OCI-LY1 (cell line): ENCODE data around the gene NRDC.

Source experiments
- H2AFZ ChIP-seq: fragments of 200-600 bp; sonication (generic), shearing (Covaris generic); 2 replicates; pipeline ENCODE4 v1.6.0; 2014; ENCODE audit warnings: antibody characterized with exemption, mild to moderate bottlenecking, low read length
- H3F3A ChIP-seq: fragments of 200-600 bp; sonication (generic), shearing (Covaris generic); 2 replicates; pipeline ENCODE4 v1.6.0; 2014; ENCODE audit warnings: mild to moderate bottlenecking, antibody characterized with exemption, low read length, moderate library complexity; ENCODE audit not compliant: insufficient read depth
- H3K27ac ChIP-seq: fragments of 200-600 bp; sonication (generic); 2 replicates; pipeline ENCODE4 v1.5.1; 2014; ENCODE audit warnings: low read length, mixed run types, mild to moderate bottlenecking, low read depth; ENCODE audit not compliant: poor library complexity, severe bottlenecking
- H3K27me3 ChIP-seq: fragments of 200-600 bp; sonication (generic); 2 replicates; pipeline ENCODE4 v1.6.0; 2014; ENCODE audit warnings: antibody characterized with exemption, mild to moderate bottlenecking, low read length, moderate library complexity; ENCODE audit not compliant: insufficient read depth
- H3K36me3 ChIP-seq: fragments of 200-600 bp; sonication (generic); 2 replicates; pipeline ENCODE4 v1.6.1; 2014; ENCODE audit warnings: mild to moderate bottlenecking, antibody characterized with exemption, low read length, moderate library complexity, mixed read lengths; ENCODE audit not compliant: insufficient read depth
- H3K4me1 ChIP-seq: fragments of 200-600 bp; sonication (generic); 2 replicates; pipeline ENCODE4 v1.5.1; 2014; ENCODE audit warnings: mild to moderate bottlenecking, low read length, moderate library complexity; ENCODE audit not compliant: insufficient read depth, severe bottlenecking
- H3K4me2 ChIP-seq: fragments of 200-600 bp; sonication (generic), shearing (Covaris generic); 2 replicates; pipeline ENCODE4 v1.6.1; 2014; ENCODE audit warnings: low read length
- H3K4me3 ChIP-seq: fragments of 200-600 bp; sonication (generic); 2 replicates; pipeline ENCODE4 v1.5.1; 2014; ENCODE audit warnings: low read length, low read depth, mild to moderate bottlenecking, mixed read lengths; ENCODE audit not compliant: poor library complexity, severe bottlenecking
- H3K79me2 ChIP-seq: fragments of 200-600 bp; shearing (Covaris generic); 2 replicates; pipeline ENCODE4 v1.6.1; 2016; ENCODE audit warnings: mixed run types, low read length, mixed read lengths; ENCODE audit not compliant: insufficient read depth
- H3K9ac ChIP-seq: fragments of 200-600 bp; sonication (generic), shearing (Covaris generic); 2 replicates; pipeline ENCODE4 v1.6.1; 2014; ENCODE audit warnings: mild to moderate bottlenecking, low read length, mixed read lengths
- H3K9me2 ChIP-seq: fragments of 200-600 bp; sonication (generic), shearing (Covaris generic); 2 replicates; pipeline ENCODE4 v1.6.1; 2014; ENCODE audit warnings: low read depth, mild to moderate bottlenecking, low read length, mixed read lengths
- H3K9me3 ChIP-seq: fragments of 200-600 bp; shearing (Covaris generic); 2 replicates; pipeline ENCODE4 v1.6.1; 2014; ENCODE audit warnings: low read length, mixed read lengths
- H4K20me1 ChIP-seq: fragments of 200-600 bp; sonication (generic), shearing (Covaris generic); 2 replicates; pipeline ENCODE4 v1.6.0; 2016; ENCODE audit warnings: mild to moderate bottlenecking, low read length; ENCODE audit not compliant: insufficient read depth
- EZH2 ChIP-seq: fragments of 200-600 bp; sonication (generic), shearing (Covaris generic); IDR thresholded peaks from 2 replicates; pipeline ENCODE4 v1.8.0; 2017; ENCODE audit warnings: borderline replicate concordance, mixed run types, mild to moderate bottlenecking, antibody characterized with exemption, low read length, moderate library complexity, mixed read lengths
- TF ChIP-seq, protein P1 (sequence below): fragments of 200-600 bp; sonication (generic), shearing (Covaris generic); IDR thresholded peaks from 2 replicates; pipeline ENCODE4 v1.5.1; 2017; ENCODE audit warnings: mild to moderate bottlenecking, antibody characterized with exemption, low read length, moderate library complexity, mixed read lengths

The NRDC gene, protein sequence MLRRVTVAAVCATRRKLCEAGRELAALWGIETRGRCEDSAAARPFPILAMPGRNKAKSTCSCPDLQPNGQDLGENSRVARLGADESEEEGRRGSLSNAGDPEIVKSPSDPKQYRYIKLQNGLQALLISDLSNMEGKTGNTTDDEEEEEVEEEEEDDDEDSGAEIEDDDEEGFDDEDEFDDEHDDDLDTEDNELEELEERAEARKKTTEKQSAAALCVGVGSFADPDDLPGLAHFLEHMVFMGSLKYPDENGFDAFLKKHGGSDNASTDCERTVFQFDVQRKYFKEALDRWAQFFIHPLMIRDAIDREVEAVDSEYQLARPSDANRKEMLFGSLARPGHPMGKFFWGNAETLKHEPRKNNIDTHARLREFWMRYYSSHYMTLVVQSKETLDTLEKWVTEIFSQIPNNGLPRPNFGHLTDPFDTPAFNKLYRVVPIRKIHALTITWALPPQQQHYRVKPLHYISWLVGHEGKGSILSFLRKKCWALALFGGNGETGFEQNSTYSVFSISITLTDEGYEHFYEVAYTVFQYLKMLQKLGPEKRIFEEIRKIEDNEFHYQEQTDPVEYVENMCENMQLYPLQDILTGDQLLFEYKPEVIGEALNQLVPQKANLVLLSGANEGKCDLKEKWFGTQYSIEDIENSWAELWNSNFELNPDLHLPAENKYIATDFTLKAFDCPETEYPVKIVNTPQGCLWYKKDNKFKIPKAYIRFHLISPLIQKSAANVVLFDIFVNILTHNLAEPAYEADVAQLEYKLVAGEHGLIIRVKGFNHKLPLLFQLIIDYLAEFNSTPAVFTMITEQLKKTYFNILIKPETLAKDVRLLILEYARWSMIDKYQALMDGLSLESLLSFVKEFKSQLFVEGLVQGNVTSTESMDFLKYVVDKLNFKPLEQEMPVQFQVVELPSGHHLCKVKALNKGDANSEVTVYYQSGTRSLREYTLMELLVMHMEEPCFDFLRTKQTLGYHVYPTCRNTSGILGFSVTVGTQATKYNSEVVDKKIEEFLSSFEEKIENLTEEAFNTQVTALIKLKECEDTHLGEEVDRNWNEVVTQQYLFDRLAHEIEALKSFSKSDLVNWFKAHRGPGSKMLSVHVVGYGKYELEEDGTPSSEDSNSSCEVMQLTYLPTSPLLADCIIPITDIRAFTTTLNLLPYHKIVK

DNA sequence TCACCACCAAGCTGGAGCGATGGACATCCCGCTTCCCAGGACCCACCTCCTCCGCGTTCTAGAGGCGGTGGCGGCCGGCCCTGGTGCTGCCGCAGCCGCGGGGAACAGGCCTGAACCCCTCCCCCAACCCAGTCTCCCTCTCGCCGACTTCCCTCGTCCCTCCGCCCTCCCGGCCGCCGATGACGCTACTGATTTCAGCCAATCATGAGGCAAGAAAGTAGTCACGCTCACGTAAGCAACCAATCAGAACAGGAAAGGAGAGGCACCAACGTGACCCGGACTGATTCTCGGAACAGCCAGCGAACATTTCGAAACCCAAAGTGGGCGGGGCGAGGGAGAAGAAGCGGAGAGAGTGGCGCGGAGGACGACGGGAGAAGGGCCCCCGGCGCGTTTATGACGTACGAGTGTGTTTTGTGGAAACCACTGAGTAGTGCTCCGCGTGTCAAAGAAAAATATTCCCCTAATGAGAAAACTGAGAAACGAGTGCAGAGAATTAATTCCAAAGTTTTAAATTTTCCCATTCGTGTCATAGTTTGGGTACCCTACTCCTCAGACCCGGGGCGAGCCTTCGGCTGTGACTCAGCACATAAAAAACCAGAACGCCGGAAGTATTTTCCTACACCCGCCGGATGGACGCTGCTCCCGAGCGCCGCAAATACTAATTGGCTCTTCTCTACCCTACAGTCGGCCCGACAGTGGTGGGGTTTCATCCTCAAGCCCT, at the start of gene NRDC:
Gene NRDC (minus strand): TSS at position 112 of the 721 bp plus-strand sequence. CDS start 112 bp downstream, outside the sequence.
- Histone ChIP-seq H3K9me2 (no peaks in the 10 kb centered on the region), H3K36me3 (peaks cover 18% of the 10 kb centered on the region), H4K20me1 (no peaks in the 10 kb centered on the region; the same call in 1 of the 2 replicates), H3K9ac (peak within 1 kb of the TSS; percentile 98), H3K4me1 (peaks cover 42% of the 10 kb centered on the region), H3K27me3 (no peaks in the 10 kb centered on the region), H3K9me3 (no peaks in the 10 kb centered on the region), H3K4me2 (peak within 1 kb of the TSS; percentile 88), H2AFZ (peak within 1 kb of the TSS; percentile 83), H3K27ac (peak within 1 kb of the TSS; percentile 86), H3F3A (no peaks in the 10 kb centered on the region), H3K79me2 (peaks cover 47% of the 10 kb centered on the region), H3K4me3 (peak within 1 kb of the TSS; percentile 96)
- TF ChIP-seq, protein P1, sequence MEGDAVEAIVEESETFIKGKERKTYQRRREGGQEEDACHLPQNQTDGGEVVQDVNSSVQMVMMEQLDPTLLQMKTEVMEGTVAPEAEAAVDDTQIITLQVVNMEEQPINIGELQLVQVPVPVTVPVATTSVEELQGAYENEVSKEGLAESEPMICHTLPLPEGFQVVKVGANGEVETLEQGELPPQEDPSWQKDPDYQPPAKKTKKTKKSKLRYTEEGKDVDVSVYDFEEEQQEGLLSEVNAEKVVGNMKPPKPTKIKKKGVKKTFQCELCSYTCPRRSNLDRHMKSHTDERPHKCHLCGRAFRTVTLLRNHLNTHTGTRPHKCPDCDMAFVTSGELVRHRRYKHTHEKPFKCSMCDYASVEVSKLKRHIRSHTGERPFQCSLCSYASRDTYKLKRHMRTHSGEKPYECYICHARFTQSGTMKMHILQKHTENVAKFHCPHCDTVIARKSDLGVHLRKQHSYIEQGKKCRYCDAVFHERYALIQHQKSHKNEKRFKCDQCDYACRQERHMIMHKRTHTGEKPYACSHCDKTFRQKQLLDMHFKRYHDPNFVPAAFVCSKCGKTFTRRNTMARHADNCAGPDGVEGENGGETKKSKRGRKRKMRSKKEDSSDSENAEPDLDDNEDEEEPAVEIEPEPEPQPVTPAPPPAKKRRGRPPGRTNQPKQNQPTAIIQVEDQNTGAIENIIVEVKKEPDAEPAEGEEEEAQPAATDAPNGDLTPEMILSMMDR: no peak
- TF ChIP-seq EZH2: no peak

DNA sequence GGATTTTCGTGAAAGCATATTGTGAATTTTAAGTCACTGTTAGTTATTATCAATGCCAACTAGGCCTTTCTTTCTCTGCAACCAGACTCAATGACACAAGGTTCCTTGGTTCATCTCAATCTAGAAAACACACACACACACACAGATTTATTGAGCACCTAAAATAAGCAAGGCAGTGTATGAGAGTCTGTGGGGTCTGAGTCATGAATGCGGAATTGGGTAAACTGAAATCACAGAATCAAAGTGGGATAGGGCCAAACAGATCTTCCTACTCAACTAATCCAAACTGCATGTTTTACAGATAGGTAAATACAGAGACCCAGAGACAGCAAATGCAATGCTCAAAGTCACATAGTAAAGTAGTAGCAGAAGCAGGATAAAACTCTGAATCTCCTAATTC, 48.5 kb upstream of the NRDC start:
- Histone ChIP-seq H2AFZ (no peak overlapping the region), H3K27me3 (no peaks in the 10 kb centered on the region), H3K4me3 (no peak overlapping the region), H3F3A (no peaks in the 10 kb centered on the region), H3K4me1 (no peaks in the 10 kb centered on the region), H3K27ac (no peak overlapping the region), H4K20me1 (no peaks in the 10 kb centered on the region), H3K9ac (no peak overlapping the region), H3K79me2 (no peaks in the 10 kb centered on the region), H3K9me3 (no peaks in the 10 kb centered on the region), H3K9me2 (no peaks in the 10 kb centered on the region), H3K4me2 (no peak overlapping the region), H3K36me3 (no peaks in the 10 kb centered on the region)
- TF ChIP-seq EZH2: no peak
- TF ChIP-seq, protein P1: no peak
